DOHH2 (cell line): ENCODE results near the gene ERAL1.
"Not testable (repeated sequence)": the region's sequence is repeated elsewhere in the genome, so short reads cannot be mapped to it uniquely, and the experiment has no call there.

ENCODE experiments used
- H3F3A ChIP-seq: fragments of 200-600 bp; sonication (generic), shearing (Covaris generic); 2 replicates; pipeline ENCODE4 v1.6.0; 2016; ENCODE audit warnings: antibody characterized with exemption, mild to moderate bottlenecking; ENCODE audit not compliant: control insufficient read depth, insufficient read depth
- H3K27ac ChIP-seq: fragments of 200-600 bp; sonication (generic); 2 replicates; pipeline ENCODE4 v1.5.1; 2014; ENCODE audit warnings: low read depth, mild to moderate bottlenecking, low read length, moderate library complexity
- H3K27me3 ChIP-seq: fragments of 200-600 bp; sonication (generic); 2 replicates; pipeline ENCODE4 v1.6.1; 2014; ENCODE audit warnings: mild to moderate bottlenecking, low read length, mixed read lengths; ENCODE audit not compliant: control insufficient read depth
- H3K36me3 ChIP-seq: fragments of 200-600 bp; sonication (generic); 2 replicates; pipeline ENCODE4 v1.6.1; 2014; ENCODE audit warnings: mild to moderate bottlenecking, low read length, moderate library complexity, mixed read lengths; ENCODE audit not compliant: control insufficient read depth
- H3K4me1 ChIP-seq: fragments of 200-600 bp; sonication (generic); 2 replicates; pipeline ENCODE4 v1.6.1; 2014; ENCODE audit warnings: mild to moderate bottlenecking, low read length, mixed read lengths; ENCODE audit not compliant: control insufficient read depth
- H3K4me2 ChIP-seq: fragments of 200-600 bp; sonication (generic); 2 replicates; pipeline ENCODE4 v1.6.0; 2014; ENCODE audit warnings: mild to moderate bottlenecking, low read length, moderate library complexity
- H3K4me3 ChIP-seq: fragments of 200-600 bp; sonication (generic); 2 replicates; pipeline ENCODE4 v1.5.1; 2014; ENCODE audit warnings: mild to moderate bottlenecking, low read length, mixed read lengths
- H3K79me2 ChIP-seq: fragments of 200-600 bp; sonication (generic); 2 replicates; pipeline ENCODE4 v1.6.1; 2014; ENCODE audit warnings: mild to moderate bottlenecking, low read length, mixed read lengths; ENCODE audit not compliant: control insufficient read depth
- H3K9me2 ChIP-seq: fragments of 200-600 bp; sonication (generic); replicated peaks from 2 replicates; pipeline ENCODE4 v1.6.1; 2014; ENCODE audit warnings: mild to moderate bottlenecking, low read length, mixed read lengths; ENCODE audit not compliant: control insufficient read depth
- H3K9me3 ChIP-seq: fragments of 200-600 bp; sonication (generic); 2 replicates; pipeline ENCODE4 v1.6.1; 2014; ENCODE audit warnings: antibody characterized with exemption, low read length, mixed read lengths; ENCODE audit not compliant: control insufficient read depth, insufficient read depth
- H4K20me1 ChIP-seq: fragments of 200-600 bp; sonication (generic); 2 replicates; pipeline ENCODE4 v1.6.0; 2014; ENCODE audit warnings: low read depth, mild to moderate bottlenecking, antibody characterized with exemption, low read length, moderate library complexity; ENCODE audit not compliant: control insufficient read depth, insufficient read depth
- EZH2phosphoT487 ChIP-seq: fragments of 200-600 bp; sonication (generic); IDR thresholded peaks from 2 replicates; pipeline ENCODE4 v1.6.1; 2017; ENCODE audit warnings: borderline replicate concordance, mild to moderate bottlenecking, antibody characterized with exemption, low read length, moderate library complexity, mixed read lengths
- TF ChIP-seq, protein P1 (sequence below): fragments of 200-600 bp; sonication (generic); IDR thresholded peaks from one replicate; pipeline ENCODE4 v1.5.1; 2014; ENCODE audit warnings: antibody characterized with exemption, mild to moderate bottlenecking, low read depth, low read length; ENCODE audit not compliant: poor library complexity, severe bottlenecking

Gene ERAL1

DNA sequence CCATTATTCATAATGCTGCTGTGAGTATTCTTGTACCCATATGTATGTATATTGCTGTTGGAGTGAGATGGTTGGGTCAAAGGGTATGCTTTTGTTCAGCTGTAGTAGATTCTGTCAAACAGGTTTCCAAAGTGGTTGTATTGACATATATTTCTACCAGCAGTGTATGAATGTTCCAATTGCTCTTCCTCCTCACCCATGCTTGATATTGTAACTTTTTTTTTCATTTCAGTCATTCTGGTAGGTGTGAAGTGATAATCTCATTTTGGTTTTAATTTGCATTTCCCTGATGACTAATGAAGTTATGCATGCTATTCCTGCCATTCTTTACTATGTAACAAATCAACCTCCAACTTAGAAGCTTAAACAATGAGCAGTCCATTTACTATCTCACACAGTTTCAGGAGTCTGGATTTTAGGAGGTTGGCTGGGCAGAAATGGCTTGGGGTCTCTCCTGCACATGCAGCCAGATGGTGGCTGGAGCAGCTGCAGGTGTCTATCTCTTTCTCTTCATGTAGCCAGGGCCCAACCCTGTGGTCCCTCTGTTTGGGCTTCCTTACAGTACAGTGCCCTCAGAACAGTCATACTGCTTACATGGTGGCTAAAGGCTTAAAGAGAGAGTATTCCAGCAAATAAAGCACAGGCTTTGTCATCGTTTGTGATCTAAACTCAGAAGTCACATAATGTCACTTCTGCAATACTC, 21.2 kb downstream of the ERAL1 start:
- H3K79me2 ChIP-seq: no peaks in the 10 kb centered on the region
- H3K4me1 ChIP-seq: peaks cover 9% of the 10 kb centered on the region
- no peaks in the 10 kb centered on the region for H3K27me3 ChIP-seq
- no peaks in the 10 kb centered on the region for H3K9me3 ChIP-seq
- no peak overlapping the region for H3K27ac ChIP-seq
- H3K36me3 ChIP-seq: peaks cover 5% of the 10 kb centered on the region; the same call in 1 of the 2 replicates
- no peak overlapping the region for H3K4me3 ChIP-seq
- no peaks in the 10 kb centered on the region for H3F3A ChIP-seq
- no peak overlapping the region for H3K4me2 ChIP-seq
- no peaks in the 10 kb centered on the region for H4K20me1 ChIP-seq
- TF ChIP-seq, protein P1, sequence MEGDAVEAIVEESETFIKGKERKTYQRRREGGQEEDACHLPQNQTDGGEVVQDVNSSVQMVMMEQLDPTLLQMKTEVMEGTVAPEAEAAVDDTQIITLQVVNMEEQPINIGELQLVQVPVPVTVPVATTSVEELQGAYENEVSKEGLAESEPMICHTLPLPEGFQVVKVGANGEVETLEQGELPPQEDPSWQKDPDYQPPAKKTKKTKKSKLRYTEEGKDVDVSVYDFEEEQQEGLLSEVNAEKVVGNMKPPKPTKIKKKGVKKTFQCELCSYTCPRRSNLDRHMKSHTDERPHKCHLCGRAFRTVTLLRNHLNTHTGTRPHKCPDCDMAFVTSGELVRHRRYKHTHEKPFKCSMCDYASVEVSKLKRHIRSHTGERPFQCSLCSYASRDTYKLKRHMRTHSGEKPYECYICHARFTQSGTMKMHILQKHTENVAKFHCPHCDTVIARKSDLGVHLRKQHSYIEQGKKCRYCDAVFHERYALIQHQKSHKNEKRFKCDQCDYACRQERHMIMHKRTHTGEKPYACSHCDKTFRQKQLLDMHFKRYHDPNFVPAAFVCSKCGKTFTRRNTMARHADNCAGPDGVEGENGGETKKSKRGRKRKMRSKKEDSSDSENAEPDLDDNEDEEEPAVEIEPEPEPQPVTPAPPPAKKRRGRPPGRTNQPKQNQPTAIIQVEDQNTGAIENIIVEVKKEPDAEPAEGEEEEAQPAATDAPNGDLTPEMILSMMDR: no peak
- TF ChIP-seq EZH2phosphoT487: no peak
- H3K9me2 ChIP-seq: no peaks in the 10 kb centered on the region

- H3K4me2 ChIP-seq, H3K79me2 ChIP-seq, H4K20me1 ChIP-seq, H3K4me1 ChIP-seq, H3F3A ChIP-seq, H3K27me3 ChIP-seq, H3K9me3 ChIP-seq, H3K27ac ChIP-seq, H3K4me3 ChIP-seq, H3K9me2 ChIP-seq: not testable (repeated sequence)
- peaks cover 13% of the 10 kb centered on the region; the same call in 1 of the 2 replicates for H3K36me3 ChIP-seq
Observed at GRCh38 chr17:28877150-28877711, 22.4 kb downstream of the ERAL1 start.

GRCh38 chr17:28878158-28878910, 23.5 kb downstream of the ERAL1 start:
- Histone ChIP-seq H3K4me3 (no peak overlapping the region), H3K9me2 (no peaks in the 10 kb centered on the region), H3K27me3 (no peaks in the 10 kb centered on the region), H3K27ac (no peak overlapping the region), H3K36me3 (peaks cover 13% of the 10 kb centered on the region; the same call in 1 of the 2 replicates), H3F3A (no peaks in the 10 kb centered on the region), H3K4me2 (no peak overlapping the region), H4K20me1 (no peaks in the 10 kb centered on the region), H3K79me2 (no peaks in the 10 kb centered on the region), H3K9me3 (no peaks in the 10 kb centered on the region), H3K4me1 (no peaks in the 10 kb centered on the region)
- no peak for TF ChIP-seq EZH2phosphoT487
- TF ChIP-seq, protein P1: no peak

- H3K9me2 ChIP-seq: no peaks in the 10 kb centered on the region
- H3K4me2 ChIP-seq: no peak overlapping the region
- H3K36me3 ChIP-seq: peaks cover 13% of the 10 kb centered on the region; the same call in 1 of the 2 replicates
- no peaks in the 10 kb centered on the region for H4K20me1 ChIP-seq
- H3K4me1 ChIP-seq: no peaks in the 10 kb centered on the region
- H3K4me3 ChIP-seq: no peak overlapping the region
- H3K27me3 ChIP-seq: no peaks in the 10 kb centered on the region
- TF ChIP-seq, protein P1: peak; percentile 50
- no peak for TF ChIP-seq EZH2phosphoT487
- no peak overlapping the region for H3K27ac ChIP-seq
- H3K9me3 ChIP-seq: no peaks in the 10 kb centered on the region
- no peaks in the 10 kb centered on the region for H3F3A ChIP-seq
- no peaks in the 10 kb centered on the region for H3K79me2 ChIP-seq
Observed at GRCh38 chr17:28878981-28879380, 24.2 kb downstream of the ERAL1 start.
